Neural cell (in vitro differentiated cells): ENCODE results near the gene ZNRD2. TPM values are rescaled to one million over a fixed set of nuclear protein-coding genes. Genes with fewer than 3 reads are reported as not detected.

Experiments used
- H2AFZ ChIP-seq: fragments of 200-600, 300-800 bp; sonication (generic), shearing (Covaris generic); 2 replicates; pipeline ENCODE4 v1.6.0; 2014; ENCODE audit warnings: low read depth, mild to moderate bottlenecking, antibody characterized with exemption, low read length, moderate library complexity
- H3F3A ChIP-seq: fragments of 200-600 bp; shearing (Covaris generic); 2 replicates; pipeline ENCODE4 v1.6.1; 2016; ENCODE audit warnings: mild to moderate bottlenecking, moderate library complexity, mixed read lengths, antibody characterized with exemption, low read length; ENCODE audit not compliant: insufficient read depth, poor library complexity, severe bottlenecking
- H3K27ac ChIP-seq: fragments of 200-600, 300-800 bp; sonication (generic), shearing (Covaris generic); 2 replicates; pipeline ENCODE4 v1.5.1; 2014; ENCODE audit warnings: mild to moderate bottlenecking, low read length, moderate library complexity
- H3K27me3 ChIP-seq: fragments of 300-800, 200-600 bp; sonication (generic), shearing (Covaris generic); 2 replicates; pipeline ENCODE4 v1.6.0; 2014; ENCODE audit warnings: mild to moderate bottlenecking, low read depth, low read length, moderate library complexity; ENCODE audit not compliant: insufficient read depth
- H3K36me3 ChIP-seq: fragments of 300-800, 200-600 bp; sonication (generic), shearing (Covaris generic); 2 replicates; pipeline ENCODE4 v1.5.1; 2014; ENCODE audit warnings: mild to moderate bottlenecking, antibody characterized with exemption, low read length, moderate library complexity; ENCODE audit not compliant: insufficient read depth
- H3K4me2 ChIP-seq: fragments of 300-800, 200-600 bp; sonication (generic), shearing (Covaris generic); 2 replicates; pipeline ENCODE4 v1.6.0; 2014; ENCODE audit warnings: mild to moderate bottlenecking, low read length
- H3K4me3 ChIP-seq: fragments of 300-800, 200-600 bp; sonication (generic), shearing (Covaris generic); 2 replicates; pipeline ENCODE4 v1.5.1; 2014; ENCODE audit warnings: mild to moderate bottlenecking, low read length, moderate library complexity
- H3K79me2 ChIP-seq: fragments of 200-600 bp; shearing (Covaris generic); replicated peaks from 2 replicates; pipeline ENCODE4 v1.6.0; 2014; ENCODE audit warnings: mild to moderate bottlenecking, low read length, moderate library complexity; ENCODE audit not compliant: insufficient read depth
- H3K9ac ChIP-seq: fragments of 300-800, 200-600 bp; sonication (generic), shearing (Covaris generic); 2 replicates; pipeline ENCODE4 v1.6.1; 2016; ENCODE audit warnings: mild to moderate bottlenecking, low read length, mixed read lengths
- H3K9me2 ChIP-seq: fragments of 200-600 bp; shearing (Covaris generic); 2 replicates; pipeline ENCODE4 v1.6.1; 2016; ENCODE audit warnings: mild to moderate bottlenecking, low read length, mixed read lengths; ENCODE audit not compliant: insufficient read depth
- H3K9me3 ChIP-seq: fragments of 200-600, 300-800 bp; sonication (generic), shearing (Covaris generic); 2 replicates; pipeline ENCODE4 v1.6.1; 2016; ENCODE audit warnings: mild to moderate bottlenecking, mixed run types, low read length, moderate library complexity, mixed read lengths
- H4K20me1 ChIP-seq: fragments of 200-600 bp; shearing (Covaris generic); 2 replicates; pipeline ENCODE4 v1.6.1; 2016; ENCODE audit warnings: mild to moderate bottlenecking, mixed run types; ENCODE audit not compliant: insufficient read depth
- EP300 ChIP-seq: fragments of 450-650 bp; conservative IDR thresholded peaks from 2 replicates; pipeline ENCODE4 v1.6.1; 2014; ENCODE audit warnings: antibody characterized with exemption, mild to moderate bottlenecking, moderate library complexity; ENCODE audit not compliant: poor library complexity, severe bottlenecking
- EZH2 ChIP-seq: fragments of 200-600, 300-800 bp; shearing (Covaris generic), sonication (generic); IDR thresholded peaks from 2 replicates; pipeline ENCODE4 v1.6.1; 2014; ENCODE audit warnings: antibody characterized with exemption, low read length, borderline replicate concordance, mild to moderate bottlenecking; ENCODE audit not compliant: insufficient read depth, poor library complexity, severe bottlenecking
- MXI1 ChIP-seq: fragments of 450-650 bp; conservative IDR thresholded peaks from 2 replicates; pipeline ENCODE4 v1.6.1; 2014; ENCODE audit warnings: antibody characterized with exemption, mild to moderate bottlenecking; ENCODE audit not compliant: poor library complexity, severe bottlenecking
- POLR2AphosphoS5 ChIP-seq: IDR thresholded peaks from 2 replicates; pipeline ENCODE4 v1.6.1; 2012
- RAD21 ChIP-seq: fragments of 450-650 bp; conservative IDR thresholded peaks from 2 replicates; pipeline ENCODE4 v1.6.1; 2014; ENCODE audit warnings: antibody characterized with exemption, mild to moderate bottlenecking, moderate library complexity
- SMC3 ChIP-seq: fragments of 450-650 bp; conservative IDR thresholded peaks from 2 replicates; pipeline ENCODE4 v1.6.1; 2014; ENCODE audit warnings: antibody characterized with exemption, mild to moderate bottlenecking, moderate library complexity; ENCODE audit not compliant: poor library complexity
- TAF1 ChIP-seq: IDR thresholded peaks from 2 replicates; pipeline ENCODE4 v1.6.1; 2012; ENCODE audit warnings: low read depth
- polyA plus RNA-seq: library from polyadenylated mRNA; depleted of rRNA; stranded (reverse); fragments of >200 nt; gene quantifications from 2 replicates; pipeline ENCODE4 v1.2.3, GENCODE V29; 2014
- TF ChIP-seq, protein P1 (sequence below): fragments of 450-650 bp; IDR thresholded peaks from 2 replicates; pipeline ENCODE4 v1.5.1; 2014; ENCODE audit warnings: antibody characterized with exemption, mild to moderate bottlenecking, moderate library complexity; ENCODE audit not compliant: poor library complexity, severe bottlenecking
- TF ChIP-seq, protein P2 (sequence below): IDR thresholded peaks from 2 replicates; pipeline ENCODE4 v1.6.1; 2012; ENCODE audit warnings: borderline replicate concordance

Gene ZNRD2
- polyA plus RNA-seq, 1 donor from 2014 or later: 36.2 TPM

DNA sequence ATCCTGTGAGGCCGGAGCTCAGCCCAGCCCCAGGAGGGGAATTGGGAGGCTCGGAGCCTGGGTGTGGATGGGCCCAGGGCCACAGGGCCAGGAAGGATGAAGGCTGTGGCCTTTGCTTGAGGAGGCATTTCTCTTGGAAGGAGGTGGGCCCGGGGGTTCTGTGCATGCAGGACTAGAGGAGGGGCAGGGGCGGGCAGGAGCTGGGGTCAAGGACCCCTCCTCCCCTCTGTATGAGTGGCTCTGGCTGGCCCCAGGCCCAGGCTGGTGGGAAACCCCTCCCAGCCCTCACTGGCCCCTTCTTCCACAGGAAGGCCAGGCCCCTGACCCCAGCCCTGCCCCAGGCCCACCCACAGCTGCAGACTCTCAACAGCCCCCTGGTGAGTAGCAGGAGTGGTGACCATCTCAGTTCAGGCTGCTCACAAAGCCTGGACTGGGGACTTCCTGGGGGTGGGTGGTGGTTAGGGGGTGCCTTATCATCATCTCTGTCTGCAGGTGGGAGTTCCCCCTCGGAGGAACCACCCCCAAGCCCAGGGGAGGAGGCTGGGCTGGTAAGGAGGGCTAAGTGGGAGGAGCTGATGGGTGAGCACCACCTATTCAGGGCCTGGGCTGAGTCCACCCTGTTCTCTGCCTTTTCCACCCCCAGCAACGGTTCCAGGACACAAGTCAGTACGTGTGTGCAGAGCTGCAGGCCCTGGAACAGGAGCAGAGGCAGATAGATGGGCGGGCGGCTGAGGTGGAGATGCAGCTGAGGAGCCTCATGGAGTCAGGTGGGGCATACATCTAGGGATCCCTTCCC is 19.4 kb downstream of the ZNRD2 start:
- Histone ChIP-seq H3K27me3 (peaks cover 37% of the 10 kb centered on the region), H3F3A (no peaks in the 10 kb centered on the region), H3K36me3 (no peaks in the 10 kb centered on the region), H2AFZ (no peak overlapping the region), H4K20me1 (no peaks in the 10 kb centered on the region), H3K9me2 (no peaks in the 10 kb centered on the region), H3K27ac (no peak overlapping the region), H3K4me2 (no peak overlapping the region), H3K9me3 (no peaks in the 10 kb centered on the region), H3K79me2 (no peaks in the 10 kb centered on the region), H3K9ac (no peak overlapping the region), H3K4me3 (no peak overlapping the region)
- TF ChIP-seq SMC3: no peak
- no peak for TF ChIP-seq TAF1
- TF ChIP-seq POLR2AphosphoS5: no peak
- TF ChIP-seq RAD21: no peak
- TF ChIP-seq, protein P1, sequence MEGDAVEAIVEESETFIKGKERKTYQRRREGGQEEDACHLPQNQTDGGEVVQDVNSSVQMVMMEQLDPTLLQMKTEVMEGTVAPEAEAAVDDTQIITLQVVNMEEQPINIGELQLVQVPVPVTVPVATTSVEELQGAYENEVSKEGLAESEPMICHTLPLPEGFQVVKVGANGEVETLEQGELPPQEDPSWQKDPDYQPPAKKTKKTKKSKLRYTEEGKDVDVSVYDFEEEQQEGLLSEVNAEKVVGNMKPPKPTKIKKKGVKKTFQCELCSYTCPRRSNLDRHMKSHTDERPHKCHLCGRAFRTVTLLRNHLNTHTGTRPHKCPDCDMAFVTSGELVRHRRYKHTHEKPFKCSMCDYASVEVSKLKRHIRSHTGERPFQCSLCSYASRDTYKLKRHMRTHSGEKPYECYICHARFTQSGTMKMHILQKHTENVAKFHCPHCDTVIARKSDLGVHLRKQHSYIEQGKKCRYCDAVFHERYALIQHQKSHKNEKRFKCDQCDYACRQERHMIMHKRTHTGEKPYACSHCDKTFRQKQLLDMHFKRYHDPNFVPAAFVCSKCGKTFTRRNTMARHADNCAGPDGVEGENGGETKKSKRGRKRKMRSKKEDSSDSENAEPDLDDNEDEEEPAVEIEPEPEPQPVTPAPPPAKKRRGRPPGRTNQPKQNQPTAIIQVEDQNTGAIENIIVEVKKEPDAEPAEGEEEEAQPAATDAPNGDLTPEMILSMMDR: no peak
- TF ChIP-seq EZH2: no peak
- TF ChIP-seq, protein P2, sequence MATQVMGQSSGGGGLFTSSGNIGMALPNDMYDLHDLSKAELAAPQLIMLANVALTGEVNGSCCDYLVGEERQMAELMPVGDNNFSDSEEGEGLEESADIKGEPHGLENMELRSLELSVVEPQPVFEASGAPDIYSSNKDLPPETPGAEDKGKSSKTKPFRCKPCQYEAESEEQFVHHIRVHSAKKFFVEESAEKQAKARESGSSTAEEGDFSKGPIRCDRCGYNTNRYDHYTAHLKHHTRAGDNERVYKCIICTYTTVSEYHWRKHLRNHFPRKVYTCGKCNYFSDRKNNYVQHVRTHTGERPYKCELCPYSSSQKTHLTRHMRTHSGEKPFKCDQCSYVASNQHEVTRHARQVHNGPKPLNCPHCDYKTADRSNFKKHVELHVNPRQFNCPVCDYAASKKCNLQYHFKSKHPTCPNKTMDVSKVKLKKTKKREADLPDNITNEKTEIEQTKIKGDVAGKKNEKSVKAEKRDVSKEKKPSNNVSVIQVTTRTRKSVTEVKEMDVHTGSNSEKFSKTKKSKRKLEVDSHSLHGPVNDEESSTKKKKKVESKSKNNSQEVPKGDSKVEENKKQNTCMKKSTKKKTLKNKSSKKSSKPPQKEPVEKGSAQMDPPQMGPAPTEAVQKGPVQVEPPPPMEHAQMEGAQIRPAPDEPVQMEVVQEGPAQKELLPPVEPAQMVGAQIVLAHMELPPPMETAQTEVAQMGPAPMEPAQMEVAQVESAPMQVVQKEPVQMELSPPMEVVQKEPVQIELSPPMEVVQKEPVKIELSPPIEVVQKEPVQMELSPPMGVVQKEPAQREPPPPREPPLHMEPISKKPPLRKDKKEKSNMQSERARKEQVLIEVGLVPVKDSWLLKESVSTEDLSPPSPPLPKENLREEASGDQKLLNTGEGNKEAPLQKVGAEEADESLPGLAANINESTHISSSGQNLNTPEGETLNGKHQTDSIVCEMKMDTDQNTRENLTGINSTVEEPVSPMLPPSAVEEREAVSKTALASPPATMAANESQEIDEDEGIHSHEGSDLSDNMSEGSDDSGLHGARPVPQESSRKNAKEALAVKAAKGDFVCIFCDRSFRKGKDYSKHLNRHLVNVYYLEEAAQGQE: no peak
- TF ChIP-seq MXI1: no peak
- TF ChIP-seq EP300: no peak

DNA sequence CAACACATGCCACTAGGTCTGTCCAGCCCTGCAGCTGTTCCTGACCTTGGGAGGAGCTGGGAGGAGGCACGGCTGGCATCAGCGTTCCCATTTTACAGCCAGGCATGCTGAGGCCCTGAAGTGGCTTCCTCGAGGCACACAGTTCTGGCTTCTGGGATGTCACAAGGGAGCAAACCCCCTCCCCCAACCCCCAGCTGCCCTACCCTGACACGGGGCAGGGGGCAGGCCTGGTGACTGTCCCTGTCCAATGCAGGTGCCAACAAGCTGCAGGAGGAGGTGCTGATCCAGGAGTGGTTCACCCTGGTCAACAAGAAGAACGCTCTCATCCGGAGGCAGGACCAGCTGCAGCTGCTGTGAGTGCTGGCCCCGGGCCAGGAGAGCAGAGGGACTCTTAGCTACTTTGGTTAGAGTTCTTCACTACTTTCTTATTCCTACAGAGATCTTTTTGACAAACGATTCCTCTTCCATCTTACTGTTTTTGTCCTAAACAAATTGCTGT is 20.0 kb downstream of the ZNRD2 start:
- H3K79me2 ChIP-seq: no peaks in the 10 kb centered on the region
- H3F3A ChIP-seq: no peaks in the 10 kb centered on the region
- H3K27ac ChIP-seq: no peak overlapping the region
- no peak overlapping the region for H3K9ac ChIP-seq
- no peak overlapping the region for H2AFZ ChIP-seq
- TF ChIP-seq TAF1 (no peak), RAD21 (no peak), SMC3 (no peak), EZH2 (no peak), EP300 (no peak), MXI1 (no peak), POLR2AphosphoS5 (no peak)
- TF ChIP-seq, protein P1: no peak
- TF ChIP-seq, protein P2: no peak
- H3K9me2 ChIP-seq: no peaks in the 10 kb centered on the region
- no peak overlapping the region for H3K4me2 ChIP-seq
- peaks cover 33% of the 10 kb centered on the region for H3K27me3 ChIP-seq
- H3K9me3 ChIP-seq: no peaks in the 10 kb centered on the region
- H3K36me3 ChIP-seq: no peaks in the 10 kb centered on the region
- H4K20me1 ChIP-seq: no peaks in the 10 kb centered on the region
- no peak overlapping the region for H3K4me3 ChIP-seq
